Nephron progenitor cell (in vitro differentiated cells): ENCODE results near the gene AVEN.

ENCODE experiments used
- DNase-seq: peaks from one replicate; pipeline ENCODE4 v3.0.0; 2021
- H3K27ac Mint-ChIP-seq: 2 replicates; pipeline ENCODE4 v1.8.0; 2021; ENCODE audit warnings: mild to moderate bottlenecking, moderate library complexity, mixed read lengths
- H3K27me3 Mint-ChIP-seq: 2 replicates; pipeline ENCODE4 v1.8.0; 2021; ENCODE audit warnings: mild to moderate bottlenecking, low read depth, mixed read lengths; ENCODE audit not compliant: poor library complexity
- H3K36me3 Mint-ChIP-seq: 2 replicates; pipeline ENCODE4 v1.8.0; 2021; ENCODE audit warnings: low read depth, mixed read lengths
- H3K4me1 Mint-ChIP-seq: 2 replicates; pipeline ENCODE4 v1.8.0; 2021; ENCODE audit warnings: mixed read lengths
- H3K4me3 Mint-ChIP-seq: 2 replicates; pipeline ENCODE4 v1.8.0; 2021; ENCODE audit warnings: mild to moderate bottlenecking, moderate library complexity, mixed read lengths
- H3K9me3 Mint-ChIP-seq: 2 replicates; pipeline ENCODE4 v1.8.0; 2021; ENCODE audit warnings: mild to moderate bottlenecking, moderate library complexity, mixed read lengths
- TF ChIP-seq, protein P1 (sequence below): fragments of 200-600 bp; sonication (generic); IDR thresholded peaks from 2 replicates; pipeline ENCODE4 v1.5.0; 2021; ENCODE audit warnings: antibody characterized with exemption

The AVEN gene

DNA sequence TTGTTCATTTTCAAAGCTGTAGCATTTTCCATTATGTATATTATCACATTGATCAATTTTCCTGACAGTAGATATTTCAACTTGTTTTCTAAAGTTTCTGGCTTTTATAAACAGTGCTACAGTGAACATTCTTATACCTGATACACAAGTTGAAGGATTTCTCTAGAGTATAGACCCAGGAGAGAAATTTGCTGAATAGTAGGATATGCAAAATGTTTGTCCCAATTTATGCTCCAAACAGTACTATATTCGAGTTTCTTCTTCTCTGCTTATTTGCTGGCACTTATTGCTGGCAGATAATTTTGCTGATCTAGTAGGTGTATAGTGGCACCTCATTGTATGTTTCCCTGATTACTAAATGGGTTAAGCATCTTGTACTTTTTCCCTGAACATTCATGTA lies 187.9 kb downstream of the AVEN start:
- H3K9me3 Mint-ChIP-seq, result no peaks in the 10 kb centered on the region
- no peaks in the 10 kb centered on the region for H3K36me3 Mint-ChIP-seq
- no peaks in the 10 kb centered on the region for H3K4me1 Mint-ChIP-seq
- no peak overlapping the region for H3K27ac Mint-ChIP-seq
- no peak for DNase-seq
- TF ChIP-seq, protein P1, sequence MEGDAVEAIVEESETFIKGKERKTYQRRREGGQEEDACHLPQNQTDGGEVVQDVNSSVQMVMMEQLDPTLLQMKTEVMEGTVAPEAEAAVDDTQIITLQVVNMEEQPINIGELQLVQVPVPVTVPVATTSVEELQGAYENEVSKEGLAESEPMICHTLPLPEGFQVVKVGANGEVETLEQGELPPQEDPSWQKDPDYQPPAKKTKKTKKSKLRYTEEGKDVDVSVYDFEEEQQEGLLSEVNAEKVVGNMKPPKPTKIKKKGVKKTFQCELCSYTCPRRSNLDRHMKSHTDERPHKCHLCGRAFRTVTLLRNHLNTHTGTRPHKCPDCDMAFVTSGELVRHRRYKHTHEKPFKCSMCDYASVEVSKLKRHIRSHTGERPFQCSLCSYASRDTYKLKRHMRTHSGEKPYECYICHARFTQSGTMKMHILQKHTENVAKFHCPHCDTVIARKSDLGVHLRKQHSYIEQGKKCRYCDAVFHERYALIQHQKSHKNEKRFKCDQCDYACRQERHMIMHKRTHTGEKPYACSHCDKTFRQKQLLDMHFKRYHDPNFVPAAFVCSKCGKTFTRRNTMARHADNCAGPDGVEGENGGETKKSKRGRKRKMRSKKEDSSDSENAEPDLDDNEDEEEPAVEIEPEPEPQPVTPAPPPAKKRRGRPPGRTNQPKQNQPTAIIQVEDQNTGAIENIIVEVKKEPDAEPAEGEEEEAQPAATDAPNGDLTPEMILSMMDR, result no peak
- peaks cover 4% of the 10 kb centered on the region for H3K27me3 Mint-ChIP-seq
- no peak overlapping the region for H3K4me3 Mint-ChIP-seq

DNA sequence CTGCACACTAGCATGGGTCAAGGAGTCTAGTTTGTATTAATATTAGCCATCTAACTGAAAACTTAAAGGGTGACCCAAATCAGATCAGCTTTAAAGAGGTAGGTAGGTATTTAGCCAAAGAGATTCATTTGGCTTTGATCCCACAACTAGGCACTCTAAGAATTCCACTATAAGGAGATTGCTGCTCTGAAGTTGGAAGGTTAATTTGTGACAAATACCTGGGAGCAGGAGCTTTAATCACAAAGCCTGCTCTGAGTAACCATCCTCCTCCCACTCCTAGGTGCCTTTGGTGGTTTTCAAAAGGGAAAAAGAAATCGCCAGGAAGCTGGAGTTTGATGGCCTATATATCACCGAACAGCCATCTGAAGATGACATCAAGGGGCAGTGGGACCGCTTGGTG lies 191.0 kb downstream of the AVEN start:
- peaks cover 4% of the 10 kb centered on the region for H3K27me3 Mint-ChIP-seq
- no peak overlapping the region for H3K27ac Mint-ChIP-seq
- DNase-seq, result no peak
- no peaks in the 10 kb centered on the region for H3K36me3 Mint-ChIP-seq
- no peak overlapping the region for H3K4me3 Mint-ChIP-seq
- no peaks in the 10 kb centered on the region for H3K9me3 Mint-ChIP-seq
- TF ChIP-seq, protein P1, result no peak
- H3K4me1 Mint-ChIP-seq, result no peaks in the 10 kb centered on the region

DNA sequence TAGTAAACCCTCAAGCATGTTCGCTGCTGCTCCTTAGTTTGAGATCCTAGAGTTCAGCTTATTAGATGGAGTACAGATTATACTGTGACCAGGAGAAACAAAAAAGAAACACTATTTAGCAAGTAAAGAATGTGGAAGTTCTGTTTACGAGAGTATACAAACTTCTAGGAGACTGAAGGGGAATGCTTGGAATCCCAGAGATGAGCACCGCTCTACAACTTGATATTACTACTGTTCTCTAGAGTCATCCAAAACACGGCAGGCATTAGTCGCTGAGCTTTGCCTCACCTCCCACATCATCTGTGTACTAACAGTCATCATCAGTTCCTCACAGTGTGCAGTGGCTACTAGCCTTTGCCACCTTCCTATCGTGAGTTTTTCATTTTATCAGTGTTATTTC lies 192.1 kb downstream of the AVEN start:
- DNase-seq, result no peak
- Mint-ChIP-seq H3K36me3 (no peaks in the 10 kb centered on the region), H3K27me3 (peaks cover 9% of the 10 kb centered on the region), H3K9me3 (no peaks in the 10 kb centered on the region), H3K4me1 (no peaks in the 10 kb centered on the region), H3K4me3 (no peak overlapping the region), H3K27ac (no peak overlapping the region)
- TF ChIP-seq, protein P1, result no peak

DNA sequence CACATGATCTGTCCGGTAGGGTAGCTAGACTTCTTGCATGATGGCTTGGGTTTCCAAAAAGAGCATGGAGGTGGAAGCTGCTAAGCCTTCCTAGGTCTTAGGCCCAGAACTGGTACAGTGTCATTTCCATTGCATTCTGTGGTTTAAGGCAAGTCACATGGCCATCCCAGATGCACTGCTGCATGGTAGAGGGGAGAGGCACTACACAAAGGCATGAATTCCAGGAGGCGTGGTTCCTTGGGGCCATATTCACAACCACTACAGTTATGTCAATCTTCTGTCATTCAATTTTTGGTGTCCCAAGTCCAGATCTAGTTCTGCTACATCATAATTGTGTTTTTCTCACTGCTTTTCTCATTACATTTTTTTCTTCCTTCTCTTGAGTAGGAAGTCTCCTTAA lies 192.9 kb downstream of the AVEN start:
- no peak for DNase-seq
- Mint-ChIP-seq H3K27ac (no peak overlapping the region), H3K36me3 (no peaks in the 10 kb centered on the region), H3K4me3 (no peak overlapping the region), H3K27me3 (peaks cover 9% of the 10 kb centered on the region), H3K4me1 (no peaks in the 10 kb centered on the region), H3K9me3 (no peaks in the 10 kb centered on the region)
- TF ChIP-seq, protein P1, result no peak

DNA sequence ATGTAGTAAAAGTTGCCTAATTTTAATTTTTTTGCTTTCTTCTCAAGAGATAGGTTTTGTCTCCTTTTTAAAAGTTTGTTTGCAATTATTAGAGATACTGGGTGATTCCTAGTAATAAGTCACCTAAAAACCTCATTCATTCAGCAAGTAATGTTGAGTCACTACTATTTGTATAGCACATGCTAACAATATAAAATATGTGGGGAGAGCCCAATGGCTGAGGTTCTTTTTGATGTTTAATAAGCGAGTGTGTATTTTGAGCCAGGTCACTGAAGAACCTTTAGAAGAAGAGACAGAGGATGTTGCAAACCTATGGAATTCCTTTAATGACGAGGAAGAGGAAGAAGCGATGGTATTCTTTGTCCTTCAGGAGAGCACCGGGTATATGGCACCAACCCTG lies 194.4 kb downstream of the AVEN start:
- Mint-ChIP-seq H3K27me3 (peaks cover 5% of the 10 kb centered on the region), H3K27ac (no peak overlapping the region), H3K4me1 (no peaks in the 10 kb centered on the region), H3K9me3 (no peaks in the 10 kb centered on the region), H3K36me3 (no peaks in the 10 kb centered on the region), H3K4me3 (no peak overlapping the region)
- TF ChIP-seq, protein P1, result no peak
- DNase-seq, result no peak

DNA sequence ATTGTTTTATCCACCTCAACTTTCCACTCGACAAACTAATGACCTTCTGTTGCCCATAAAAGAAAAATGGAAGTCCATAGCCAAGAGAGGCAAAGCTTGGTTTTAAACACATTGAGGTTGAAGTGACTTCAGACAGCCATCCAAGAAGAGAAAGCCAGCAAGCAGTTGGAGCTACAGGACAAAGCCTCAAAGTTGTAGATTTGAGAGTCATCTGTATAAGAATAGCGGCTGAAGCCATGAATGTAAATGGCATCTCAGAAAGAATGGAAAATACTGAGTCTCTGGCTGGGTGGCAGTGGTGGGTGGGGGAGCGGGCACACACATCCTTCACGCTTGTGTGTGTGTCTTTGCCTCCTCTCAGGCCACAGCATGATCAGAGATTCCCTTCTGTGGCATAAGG lies 194.8 kb downstream of the AVEN start:
- Mint-ChIP-seq H3K4me1 (no peaks in the 10 kb centered on the region), H3K27me3 (peaks cover 5% of the 10 kb centered on the region), H3K4me3 (no peak overlapping the region), H3K27ac (no peak overlapping the region), H3K9me3 (no peaks in the 10 kb centered on the region), H3K36me3 (no peaks in the 10 kb centered on the region)
- no peak for DNase-seq
- TF ChIP-seq, protein P1, result no peak
